Measurements from ENCODE around the gene THSD4.
"Not testable (repeated sequence)": the region's sequence is repeated elsewhere in the genome, so short reads cannot be mapped to it uniquely, and the experiment has no call there.

THSD4 gene

GRCh38 chr15:71396536-71397125 is 281.4 kb downstream of the THSD4 start:
- DNase-seq, result no peak

GRCh38 chr15:71397377-71397776 is 282.1 kb downstream of the THSD4 start:
- no peak for DNase-seq

- no peak for DNase-seq
Measured at GRCh38 chr15:71400294-71400693, 285.0 kb downstream of the THSD4 start.

GRCh38 chr15:71401728-71402127 is 286.5 kb downstream of the THSD4 start:
- not testable (repeated sequence) for DNase-seq

- no peak for DNase-seq
Measured at GRCh38 chr15:71409541-71409940, 294.3 kb downstream of the THSD4 start.

GRCh38 chr15:71410347-71410746 is 295.1 kb downstream of the THSD4 start:
- no peak for DNase-seq

GRCh38 chr15:71411538-71412482 is 296.5 kb downstream of the THSD4 start:
- no peak for DNase-seq

- DNase-seq, result no peak
Measured at GRCh38 chr15:71413419-71413818, 298.1 kb downstream of the THSD4 start.

GRCh38 chr15:71414853-71415252 is 299.6 kb downstream of the THSD4 start:
- DNase-seq, result peak; percentile 47 to 72

GRCh38 chr15:71422530-71423259 is 307.4 kb downstream of the THSD4 start:
- DNase-seq, result no peak

- no peak for DNase-seq
Measured at GRCh38 chr15:71424765-71425164, 309.5 kb downstream of the THSD4 start.

GRCh38 chr15:71425388-71425787 is 310.1 kb downstream of the THSD4 start:
- no peak for DNase-seq

- DNase-seq, result no peak
Measured at GRCh38 chr15:71426792-71427191, 311.5 kb downstream of the THSD4 start.

GRCh38 chr15:71430782-71431181 is 315.5 kb downstream of the THSD4 start:
- peak; percentile 19 to 29 for DNase-seq

GRCh38 chr15:71431343-71432336 is 316.4 kb downstream of the THSD4 start:
- DNase-seq, result no peak

GRCh38 chr15:71433402-71433801 is 318.1 kb downstream of the THSD4 start:
- DNase-seq, result no peak

GRCh38 chr15:71434774-71435173 is 319.5 kb downstream of the THSD4 start:
- no peak for DNase-seq

- no peak for DNase-seq
Measured at GRCh38 chr15:71435552-71435951, 320.3 kb downstream of the THSD4 start.

GRCh38 chr15:71436854-71437253 is 321.6 kb downstream of the THSD4 start:
- no peak for DNase-seq

- no peak for DNase-seq
Measured at GRCh38 chr15:71437404-71437803, 322.1 kb downstream of the THSD4 start.

GRCh38 chr15:71437919-71438318 is 322.6 kb downstream of the THSD4 start:
- no peak for DNase-seq

- DNase-seq, result not testable (repeated sequence)
Measured at GRCh38 chr15:71439478-71439877, 324.2 kb downstream of the THSD4 start.
